ENCODE results near the gene SCN10A.

- no peak for TF ChIP-seq CTCF (IDR thresholded peaks at IDR 0.05)
- TF ChIP-seq POLR2A (IDR thresholded peaks at IDR 0.05), result no peak
Observed at GRCh38 chr3:38811822-38812221, 4.2 kb downstream of the SCN10A start.

All from right lobe of liver (tissue), 4 donors.